Effector memory CD4-positive, alpha-beta T cell (primary cell): Measurements from ENCODE around the gene SURF2.

Experiments used
- DNase-seq, 3 donors: peaks; one replicate each; pipeline ENCODE4 v3.0.0-alpha.2; 2020
- H3K27ac ChIP-seq: 2 replicates; pipeline ENCODE4 v1.7.0; 2013; ENCODE audit warnings: mild to moderate bottlenecking, low read length, moderate library complexity; ENCODE audit not compliant: insufficient read depth, poor library complexity, severe bottlenecking
- H3K27me3 ChIP-seq: replicated peaks from 2 replicates; pipeline ENCODE4 v1.7.0; 2013; ENCODE audit warnings: mild to moderate bottlenecking, low read length; ENCODE audit not compliant: insufficient read depth, control insufficient read depth, poor library complexity, severe bottlenecking
- H3K36me3 ChIP-seq: 2 replicates; pipeline ENCODE4 v1.7.0; 2013; ENCODE audit warnings: mild to moderate bottlenecking, low read length, moderate library complexity; ENCODE audit not compliant: control insufficient read depth, insufficient read depth
- H3K4me1 ChIP-seq: 2 replicates; pipeline ENCODE4 v1.7.0; 2013; ENCODE audit warnings: low read length, mild to moderate bottlenecking; ENCODE audit not compliant: control insufficient read depth, insufficient read depth, poor library complexity, severe bottlenecking
- H3K4me3 ChIP-seq: 2 replicates; pipeline ENCODE4 v1.7.0; 2013; ENCODE audit warnings: low read length, low read depth, mild to moderate bottlenecking; ENCODE audit not compliant: insufficient read depth, poor library complexity, severe bottlenecking
- H3K9me3 ChIP-seq: 2 replicates; pipeline ENCODE4 v1.7.0; 2013; ENCODE audit warnings: mild to moderate bottlenecking, low read length, moderate library complexity; ENCODE audit not compliant: control insufficient read depth

SURF2 gene

DNA sequence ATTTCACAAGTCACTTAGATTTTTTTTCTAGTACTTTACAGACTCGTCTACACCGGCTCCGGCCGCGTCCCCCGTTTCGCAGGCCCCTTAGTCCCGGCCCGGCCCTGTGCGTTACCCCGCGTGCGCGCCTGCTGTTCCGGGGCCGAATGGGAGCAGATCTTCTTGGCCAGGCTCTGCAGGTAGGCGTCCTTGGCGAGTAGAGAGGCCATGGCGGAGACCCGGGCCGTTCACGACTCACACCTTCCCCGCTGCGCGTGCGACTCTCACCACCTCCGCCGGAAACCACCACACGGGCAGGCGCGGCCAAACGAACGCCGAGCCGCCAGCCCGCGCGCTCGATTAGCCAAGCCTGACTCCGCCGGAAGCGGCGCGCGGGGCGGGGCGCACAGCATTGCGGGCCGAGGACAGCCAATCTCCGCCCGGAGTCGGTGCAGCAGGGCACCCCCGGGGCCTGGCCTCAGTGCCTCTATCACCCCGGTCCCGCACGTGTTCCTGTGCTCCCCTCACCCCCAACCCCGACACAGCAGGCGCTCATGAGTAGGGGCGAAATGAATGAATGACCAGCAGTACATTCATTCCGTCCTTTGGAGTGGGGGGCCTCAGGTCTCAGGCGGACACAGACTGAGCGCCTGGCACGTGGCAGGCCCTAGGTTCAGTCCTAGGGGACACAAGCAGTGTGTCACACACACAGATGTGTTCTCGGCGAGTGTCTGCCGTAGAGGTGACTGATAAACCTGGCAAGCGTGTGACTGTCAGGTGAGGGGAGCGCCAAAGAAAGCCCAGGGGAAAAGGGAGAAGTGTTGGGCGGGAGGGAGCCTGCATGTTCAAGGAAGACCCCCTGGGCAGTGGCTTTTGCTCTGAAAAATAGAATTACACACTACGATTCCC is 20.2 kb upstream of the SURF2 start, which contains the start of gene SURF6:
TSS of gene SURF6 (minus strand) at position 265 of the 888 bp plus-strand sequence. CDS start at position 209, 56 bp downstream.
- Histone ChIP-seq H3K27me3 (no peaks in the 10 kb centered on the region), H3K4me3 (peak within 1 kb of the TSS; percentile 70), H3K4me1 (peaks cover 16% of the 10 kb centered on the region), H3K27ac (peak within 1 kb of the TSS; percentile 64), H3K9me3 (no peaks in the 10 kb centered on the region), H3K36me3 (peaks cover 41% of the 10 kb centered on the region)
- peak; percentile 89 for DNase-seq

GRCh38 chr9:133339641-133340040 is 16.7 kb upstream of the SURF2 start:
- Histone ChIP-seq H3K27ac (no peak overlapping the region), H3K36me3 (peaks cover 39% of the 10 kb centered on the region), H3K4me1 (peaks cover 16% of the 10 kb centered on the region), H3K27me3 (no peaks in the 10 kb centered on the region), H3K9me3 (no peaks in the 10 kb centered on the region), H3K4me3 (no peak overlapping the region)
- DNase-seq: no peak

DNA sequence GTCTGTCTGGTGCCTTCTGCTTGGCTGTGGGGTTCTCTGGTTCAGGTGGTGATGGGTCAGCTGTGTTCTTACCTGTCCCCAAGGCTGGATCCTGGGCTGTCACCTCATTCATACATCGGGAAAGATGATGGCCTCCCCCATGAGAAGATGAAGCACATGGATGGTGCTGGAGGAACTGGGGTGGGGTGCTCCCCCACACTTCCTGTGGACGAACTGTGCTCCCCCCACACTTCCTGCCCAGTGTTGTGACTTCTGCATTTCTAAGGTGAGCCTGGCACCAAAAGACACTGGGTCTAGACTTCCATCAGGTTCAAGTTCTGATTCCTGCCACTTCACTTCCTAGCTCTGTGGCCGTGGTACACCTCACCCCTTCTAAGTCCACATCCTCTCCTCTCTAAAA is 16.1 kb upstream of the SURF2 start:
- H3K9me3 ChIP-seq: no peaks in the 10 kb centered on the region
- no peaks in the 10 kb centered on the region for H3K27me3 ChIP-seq
- peaks cover 12% of the 10 kb centered on the region for H3K4me1 ChIP-seq
- H3K4me3 ChIP-seq: no peak overlapping the region
- no peak for DNase-seq
- H3K27ac ChIP-seq: no peak overlapping the region
- peaks cover 44% of the 10 kb centered on the region for H3K36me3 ChIP-seq

GRCh38 chr9:133340916-133341315 is 15.4 kb upstream of the SURF2 start:
- peaks cover 48% of the 10 kb centered on the region for H3K36me3 ChIP-seq
- H3K27ac ChIP-seq: no peak overlapping the region

DNA sequence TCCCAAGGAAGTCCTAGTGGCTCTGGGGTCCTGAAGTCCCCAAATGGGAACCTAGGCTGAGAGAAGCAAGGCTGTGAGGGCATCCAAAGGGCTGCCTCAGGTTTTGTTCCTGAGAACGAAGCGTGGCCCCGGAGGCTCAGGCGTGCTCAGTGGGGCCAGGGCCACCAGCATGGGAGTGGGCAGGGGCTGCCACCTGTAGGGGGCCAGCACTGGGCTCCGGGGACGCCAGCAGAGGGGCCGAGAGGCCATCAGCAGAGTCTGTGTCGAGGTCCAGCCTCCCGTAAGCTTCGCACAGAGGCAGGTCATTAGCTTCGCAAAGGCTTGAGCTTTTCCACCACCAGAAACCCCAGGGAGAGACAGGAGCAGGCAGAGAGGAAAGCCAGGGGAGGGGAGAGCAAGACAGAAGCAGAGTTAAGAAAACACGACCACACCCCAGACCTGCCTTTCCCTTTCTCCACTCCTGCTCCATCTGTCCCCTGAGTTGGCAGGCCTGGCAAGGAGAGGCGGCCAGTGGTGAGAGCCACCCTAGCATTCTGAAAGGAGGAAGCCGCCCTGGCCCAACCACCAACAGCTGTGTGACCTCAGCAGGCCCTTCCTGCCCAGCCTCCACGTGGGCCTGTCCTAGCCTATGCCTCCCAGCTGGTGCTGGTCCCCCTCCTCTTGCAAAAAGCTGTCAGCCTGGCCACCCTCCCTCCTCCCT is 14.8 kb upstream of the SURF2 start:
- Histone ChIP-seq H3K4me1 (peaks cover 9% of the 10 kb centered on the region), H3K27me3 (no peaks in the 10 kb centered on the region), H3K4me3 (no peak overlapping the region), H3K36me3 (peaks cover 48% of the 10 kb centered on the region), H3K27ac (no peak overlapping the region), H3K9me3 (no peaks in the 10 kb centered on the region)
- no peak for DNase-seq

More at GRCh38 chr9:133340916-133341315, 15.4 kb upstream of the SURF2 start:
- no peaks in the 10 kb centered on the region for H3K9me3 ChIP-seq
- peaks cover 8% of the 10 kb centered on the region for H3K4me1 ChIP-seq
- H3K4me3 ChIP-seq: no peak overlapping the region
- no peak for DNase-seq
- no peaks in the 10 kb centered on the region for H3K27me3 ChIP-seq

DNA sequence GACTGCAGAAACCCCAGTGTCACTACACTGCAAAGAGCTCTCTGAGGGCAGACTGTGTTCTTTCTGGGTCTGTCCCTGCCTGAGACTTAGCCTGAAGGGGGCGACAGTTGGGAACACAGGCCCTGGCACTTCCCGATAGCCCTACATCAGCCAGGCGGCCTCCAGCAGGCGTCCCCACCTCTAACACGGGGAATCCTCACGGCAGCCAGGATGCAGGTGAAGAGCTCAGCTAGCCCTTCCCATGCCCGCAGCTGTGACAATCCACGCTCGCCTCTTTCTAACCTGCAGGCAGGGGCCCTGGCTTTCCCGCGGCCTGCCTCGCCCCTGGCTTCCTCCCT is 14.3 kb upstream of the SURF2 start:
- DNase-seq: no peak
- Histone ChIP-seq H3K27ac (no peak overlapping the region), H3K4me3 (no peak overlapping the region), H3K27me3 (no peaks in the 10 kb centered on the region), H3K4me1 (peaks cover 12% of the 10 kb centered on the region), H3K9me3 (no peaks in the 10 kb centered on the region), H3K36me3 (peaks cover 48% of the 10 kb centered on the region)

DNA sequence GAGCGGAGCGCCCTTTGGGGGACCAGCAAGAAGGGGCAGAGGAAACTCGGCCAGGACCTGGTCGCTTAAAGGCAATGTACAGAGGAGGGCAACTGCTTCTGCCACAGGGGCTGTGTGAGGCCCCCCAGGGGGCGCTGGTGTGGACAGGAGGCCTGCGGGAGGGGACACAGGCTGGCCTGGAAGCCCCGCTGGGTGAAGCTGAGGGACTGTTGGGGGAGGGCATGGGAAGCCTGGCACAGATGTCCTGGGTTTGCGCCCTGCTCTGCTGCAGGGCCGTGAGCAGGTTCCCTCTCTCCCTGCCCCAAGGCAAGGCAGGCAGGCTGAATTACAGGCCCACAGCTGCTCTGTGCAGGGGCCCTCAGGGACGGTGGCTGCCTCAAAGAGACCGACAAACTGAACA is 13.8 kb upstream of the SURF2 start:
- no peak for DNase-seq
- Histone ChIP-seq H3K27me3 (no peaks in the 10 kb centered on the region), H3K27ac (no peak overlapping the region), H3K4me3 (no peak overlapping the region), H3K9me3 (no peaks in the 10 kb centered on the region), H3K4me1 (peaks cover 13% of the 10 kb centered on the region), H3K36me3 (peaks cover 48% of the 10 kb centered on the region)

GRCh38 chr9:133344071-133344470 is 12.3 kb upstream of the SURF2 start:
- Histone ChIP-seq H3K4me3 (no peak overlapping the region), H3K9me3 (no peaks in the 10 kb centered on the region), H3K4me1 (peaks cover 14% of the 10 kb centered on the region), H3K27me3 (no peaks in the 10 kb centered on the region), H3K27ac (no peak overlapping the region), H3K36me3 (peaks cover 48% of the 10 kb centered on the region)
- DNase-seq: no peak

DNA sequence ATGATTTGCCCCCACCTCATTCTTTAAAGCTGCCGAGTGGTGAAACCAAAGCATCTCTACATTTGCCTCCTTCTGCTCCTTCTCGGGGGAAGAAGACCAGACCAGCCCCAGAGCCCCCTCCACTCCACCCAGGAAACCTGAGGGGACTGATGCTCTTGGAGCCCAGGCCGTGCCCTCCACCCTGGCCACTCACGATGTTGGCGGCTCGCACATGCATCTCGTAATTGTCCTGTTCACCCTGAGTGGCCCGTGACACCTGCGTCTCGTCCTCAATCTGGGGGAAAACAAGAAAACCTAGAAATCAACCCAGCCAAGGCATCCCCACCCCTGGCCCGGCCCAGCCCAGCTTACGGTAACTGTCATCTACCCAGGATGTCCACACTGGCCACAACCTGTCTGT is 11.4 kb upstream of the SURF2 start:
- H3K4me1 ChIP-seq: peaks cover 21% of the 10 kb centered on the region
- H3K4me3 ChIP-seq: no peak overlapping the region
- H3K9me3 ChIP-seq: no peaks in the 10 kb centered on the region
- peaks cover 51% of the 10 kb centered on the region for H3K36me3 ChIP-seq
- H3K27me3 ChIP-seq: no peaks in the 10 kb centered on the region
- no peak for DNase-seq
- H3K27ac ChIP-seq: no peak overlapping the region

- H3K36me3 ChIP-seq: peaks cover 55% of the 10 kb centered on the region
- no peak for DNase-seq
- no peak overlapping the region for H3K4me3 ChIP-seq
- peaks cover 19% of the 10 kb centered on the region for H3K4me1 ChIP-seq
- no peak overlapping the region for H3K27ac ChIP-seq
- H3K9me3 ChIP-seq: no peaks in the 10 kb centered on the region
- no peaks in the 10 kb centered on the region for H3K27me3 ChIP-seq
Observed at GRCh38 chr9:133345596-133345995, 10.8 kb upstream of the SURF2 start.
